HEK293 (cell line): ENCODE measurements around the gene CACNG6.

Source experiments
- CTCF ChIA-PET: fragments of 350-600 bp; formaldehyde crosslinking; extraction: SDS; loops from one replicate; lab custom pipeline; 2021; ENCODE audit warnings: antibody characterized with exemption; lab: Yijun Ruan, JAX
- POLR2A ChIA-PET: fragments of 300-600 bp; formaldehyde crosslinking; extraction: SDS; loops from one replicate; lab custom pipeline; 2020; ENCODE audit warnings: antibody characterized with exemption, inconsistent platforms; lab: Yijun Ruan, JAX
- H3K27ac ChIP-seq: fragments of 200-500 bp; sonication (Bioruptor generic); 2 replicates; pipeline ENCODE4 v1.5.1; 2014; ENCODE audit warnings: low read depth, low read length, control low read depth, inconsistent platforms; ENCODE audit errors: extremely low read depth
- H3K36me3 ChIP-seq, 2 experiments: fragments of 200-500 bp in 1 of 2; sonication (Bioruptor generic) in 1 of 2; 1 replicate in 1 of 2; 2 replicates in 1 of 2; pipeline ENCODE4 v1.5.1; 2014 to 2017; ENCODE audit warnings: inconsistent platforms in 2 of 2, low read length in 2 of 2; ENCODE audit not compliant: control insufficient read depth in 2 of 2, insufficient read depth in 1 of 2
- H3K4me1 ChIP-seq: fragments of 200-500 bp; sonication (Bioruptor generic); 2 replicates; pipeline ENCODE4 v1.5.1; 2014; ENCODE audit warnings: mild to moderate bottlenecking, low read length, inconsistent platforms; ENCODE audit not compliant: control insufficient read depth, insufficient read depth
- H3K4me3 ChIP-seq: 2 replicates; pipeline ENCODE4 v1.5.1; 2011; ENCODE audit warnings: low read depth, mild to moderate bottlenecking, control low read depth, low read length, moderate library complexity
- H3K9me3 ChIP-seq: fragments of 200-500 bp; sonication (Bioruptor generic); 2 replicates; pipeline ENCODE4 v1.5.1; 2014; ENCODE audit warnings: low read depth, low read length, inconsistent platforms; ENCODE audit not compliant: control insufficient read depth, insufficient read depth
- ATF2 ChIP-seq: fragments of 450-650 bp; formaldehyde crosslinking; IDR thresholded peaks from 2 replicates; pipeline ENCODE4 v1.5.1; 2016; ENCODE audit warnings: missing biosample characterization, missing genetic modification characterization, low read depth
- PRDM10 ChIP-seq: fragments of 450-650 bp; formaldehyde crosslinking; IDR thresholded peaks from 2 replicates; pipeline ENCODE4 v1.5.1; 2016; ENCODE audit warnings: missing biosample characterization, missing genetic modification characterization
- SETDB1 ChIP-seq: IDR thresholded peaks from one replicate; pipeline ENCODE4 v1.6.1; 2017; ENCODE audit warnings: mild to moderate bottlenecking, low read length, moderate library complexity, mixed read lengths; ENCODE audit not compliant: insufficient read length
- YY1 ChIP-seq: fragments of 450-650 bp; formaldehyde crosslinking; IDR thresholded peaks from 2 replicates; pipeline ENCODE4 v1.5.1; 2018; ENCODE audit warnings: missing biosample characterization, missing genetic modification characterization
- ZBTB10 ChIP-seq: fragments of 450-650 bp; formaldehyde crosslinking; IDR thresholded peaks from 2 replicates; pipeline ENCODE4 v1.5.1; 2016; ENCODE audit warnings: missing biosample characterization, missing genetic modification characterization
- ZBTB49 ChIP-seq: fragments of 450-650 bp; formaldehyde crosslinking; IDR thresholded peaks from 2 replicates; pipeline ENCODE4 v1.5.1; 2016; ENCODE audit warnings: missing biosample characterization, missing genetic modification characterization, low read depth
- ZFP69B ChIP-seq: fragments of 450-650 bp; formaldehyde crosslinking; IDR thresholded peaks from 2 replicates; pipeline ENCODE4 v1.5.1; 2016; ENCODE audit warnings: missing biosample characterization, missing genetic modification characterization
- ZNF214 ChIP-seq: fragments of 450-650 bp; formaldehyde crosslinking; IDR thresholded peaks from 2 replicates; pipeline ENCODE4 v1.5.1; 2017; ENCODE audit warnings: missing biosample characterization, mild to moderate bottlenecking, missing genetic modification characterization, borderline replicate concordance
- ZNF341 ChIP-seq: fragments of 450-650 bp; formaldehyde crosslinking; IDR thresholded peaks from 2 replicates; pipeline ENCODE4; 2016; ENCODE audit warnings: low read depth, missing biosample characterization, missing genetic modification characterization
- ZNF48 ChIP-seq: fragments of 450-650 bp; formaldehyde crosslinking; IDR thresholded peaks from 2 replicates; pipeline ENCODE4 v1.5.1; 2016; ENCODE audit warnings: missing biosample characterization, missing genetic modification characterization
- ZNF596 ChIP-seq: fragments of 450-650 bp; IDR thresholded peaks from 2 replicates; pipeline ENCODE4 v1.5.0; 2018; ENCODE audit warnings: missing biosample characterization, mild to moderate bottlenecking, missing genetic modification characterization, moderate library complexity
- ZNF623 ChIP-seq: fragments of 450-650 bp; formaldehyde crosslinking; IDR thresholded peaks from 2 replicates; pipeline ENCODE4 v1.5.1; 2016; ENCODE audit warnings: missing biosample characterization, missing genetic modification characterization
- ZNF629 ChIP-seq: fragments of 450-650 bp; formaldehyde crosslinking; IDR thresholded peaks from 2 replicates; pipeline ENCODE4 v1.5.1; 2017; ENCODE audit warnings: missing biosample characterization, missing genetic modification characterization
- ZNF830 ChIP-seq: fragments of 450-650 bp; IDR thresholded peaks from 2 replicates; pipeline ENCODE4 v1.5.0; 2018; ENCODE audit warnings: missing biosample characterization, missing genetic modification characterization, low read depth, mild to moderate bottlenecking, moderate library complexity
- ZNF843 ChIP-seq: fragments of 450-650 bp; formaldehyde crosslinking; IDR thresholded peaks from 2 replicates; pipeline ENCODE4 v1.5.1; 2016; ENCODE audit warnings: missing biosample characterization, missing genetic modification characterization
- TF ChIP-seq, protein P1 (sequence below): fragments of 450-650 bp; formaldehyde crosslinking; IDR thresholded peaks from 2 replicates; pipeline ENCODE4 v1.5.1; 2017; ENCODE audit warnings: missing biosample characterization, missing genetic modification characterization

Gene CACNG6

GRCh38 chr19:54017261-54017660 lies 25.8 kb downstream of the CACNG6 start:
- Histone ChIP-seq H3K27ac (no peak overlapping the region), H3K9me3 (no peaks in the 10 kb centered on the region), H3K4me1 (peaks cover 4% of the 10 kb centered on the region; the same call in 1 of the 2 replicates), H3K36me3 (no peaks in the 10 kb centered on the region), H3K4me3 (no peak overlapping the region)
- ChIA-PET POLR2A (interaction anchor here (0.6 kb wide), 1 partner anchor 130 kb away, joined by 5 read pairs; no protein-coding TSS in a partner anchor), CTCF (interaction anchor here (1.2 to 4.1 kb wide), 3 partner anchors 12 to 224 kb away, joined by 3 to 15 read pairs (median 4); no protein-coding TSS in a partner anchor)
- TF ChIP-seq ZBTB49 (tag by site-specific recombination) (no peak), ZNF596 (tag by site-specific recombination) (peak; percentile 61; the same call in 1 of the 2 replicates), SETDB1 (peak; percentile 22), ZNF214 (no peak)

DNA sequence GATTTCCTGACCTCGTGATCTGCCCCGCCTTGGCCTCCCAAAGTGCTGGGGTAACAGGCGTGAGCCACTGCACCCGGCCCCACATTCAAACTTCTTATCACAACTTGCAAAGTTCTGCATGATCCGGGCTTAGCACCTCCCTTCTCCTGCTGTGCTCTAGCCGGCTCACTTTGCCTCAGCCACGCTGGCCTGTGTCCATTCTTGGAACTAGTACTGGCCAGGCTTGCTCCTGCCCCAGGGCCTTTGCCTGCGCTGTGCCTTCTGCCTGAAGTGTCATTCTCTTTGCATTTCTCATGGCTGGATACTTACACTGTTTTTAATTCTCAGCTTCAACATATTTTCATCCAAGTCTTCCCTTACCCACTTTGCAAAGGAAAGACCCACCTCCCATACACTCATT lies 29.9 kb downstream of the CACNG6 start:
- Histone ChIP-seq H3K4me1 (no peaks in the 10 kb centered on the region), H3K27ac (no peak overlapping the region), H3K4me3 (no peak overlapping the region), H3K9me3 (no peaks in the 10 kb centered on the region), H3K36me3 (no peaks in the 10 kb centered on the region)
- CTCF ChIA-PET: interaction anchor here (0.7 to 2.2 kb wide), 7 partner anchors 9 to 743 kb away, joined by 3 to 14 read pairs (median 4); no protein-coding TSS in a partner anchor
- TF ChIP-seq ATF2 (tag by site-specific recombination) (no peak), ZNF629 (tag by site-specific recombination) (no peak), ZNF623 (tag by site-specific recombination) (peak; percentile 63), ZFP69B (tag by site-specific recombination) (no peak)
- POLR2A ChIA-PET: no interaction called here

- no peaks in the 10 kb centered on the region for H3K9me3 ChIP-seq
- no peak overlapping the region for H3K27ac ChIP-seq
- ChIA-PET POLR2A (no interaction called here), CTCF (interaction anchor here (0.5 to 4.7 kb wide), 13 partner anchors 8 to 229 kb away, joined by 3 to 39 read pairs (median 10); no protein-coding TSS in a partner anchor)
- no peaks in the 10 kb centered on the region for H3K36me3 ChIP-seq
- no peaks in the 10 kb centered on the region for H3K4me1 ChIP-seq
- H3K4me3 ChIP-seq: no peak overlapping the region
- TF ChIP-seq ZBTB10 (tag by site-specific recombination) (no peak), ZNF341 (no peak), PRDM10 (tag by site-specific recombination) (no peak), ZNF48 (tag by site-specific recombination) (no peak), ZNF843 (tag by site-specific recombination) (no peak), YY1 (tag by site-specific recombination) (no peak), ZNF830 (tag by site-specific recombination) (no peak), ZNF214 (no peak)
- TF ChIP-seq, protein P1, sequence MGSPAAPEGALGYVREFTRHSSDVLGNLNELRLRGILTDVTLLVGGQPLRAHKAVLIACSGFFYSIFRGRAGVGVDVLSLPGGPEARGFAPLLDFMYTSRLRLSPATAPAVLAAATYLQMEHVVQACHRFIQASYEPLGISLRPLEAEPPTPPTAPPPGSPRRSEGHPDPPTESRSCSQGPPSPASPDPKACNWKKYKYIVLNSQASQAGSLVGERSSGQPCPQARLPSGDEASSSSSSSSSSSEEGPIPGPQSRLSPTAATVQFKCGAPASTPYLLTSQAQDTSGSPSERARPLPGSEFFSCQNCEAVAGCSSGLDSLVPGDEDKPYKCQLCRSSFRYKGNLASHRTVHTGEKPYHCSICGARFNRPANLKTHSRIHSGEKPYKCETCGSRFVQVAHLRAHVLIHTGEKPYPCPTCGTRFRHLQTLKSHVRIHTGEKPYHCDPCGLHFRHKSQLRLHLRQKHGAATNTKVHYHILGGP (tag by site-specific recombination): no peak
Measured at GRCh38 chr19:54021932-54022331, 30.5 kb downstream of the CACNG6 start.
